Lung (tissue), 12 donors: ENCODE measurements around the gene ALDH5A1. TPM values are rescaled to one million over a fixed set of nuclear protein-coding genes. Genes with fewer than 3 reads are reported as not detected.

Source experiments
- ATAC-seq: fragments of 200-7000 bp; cut with Tn5 transposase; one replicate; pipeline ENCODE4 v1.9.1; 2020; ENCODE audit warnings: moderate number of reproducible peaks; ENCODE audit not compliant: insufficient read depth, low FRiP score
- DNase-seq, 3 donors: peaks; one replicate each; pipeline ENCODE4 v3.0.0-alpha.2; 2013 to 2017
- H3K27ac ChIP-seq, 2 donors: one replicate each; pipeline ENCODE4 v1.5.1; 2013; ENCODE audit warnings: mild to moderate bottlenecking in 2 of 2, moderate library complexity in 2 of 2, control low read depth in 1 of 2, inconsistent platforms in 1 of 2, low read depth in 1 of 2, low read length in 1 of 2
- H3K27me3 ChIP-seq, 3 donors: one replicate each; pipeline ENCODE4 v1.5.1; 2013; ENCODE audit warnings: low read length in 2 of 3; ENCODE audit not compliant: control insufficient read depth in 3 of 3, insufficient read depth in 3 of 3
- H3K36me3 ChIP-seq, 4 donors: one replicate each; pipeline ENCODE4 v1.5.1; 2013; ENCODE audit warnings: low read length in 4 of 4, mild to moderate bottlenecking in 1 of 4, moderate library complexity in 1 of 4; ENCODE audit not compliant: control insufficient read depth in 4 of 4, insufficient read depth in 4 of 4
- H3K4me1 ChIP-seq, 5 donors: one replicate each; pipeline ENCODE4 v1.5.1; 2013; ENCODE audit warnings: low read length in 5 of 5, mild to moderate bottlenecking in 2 of 5, moderate library complexity in 1 of 5; ENCODE audit not compliant: control insufficient read depth in 5 of 5, insufficient read depth in 5 of 5
- H3K4me3 ChIP-seq: one replicate; pipeline ENCODE4 v1.5.1; 2013; ENCODE audit warnings: mild to moderate bottlenecking, control low read depth, moderate library complexity
- H3K9ac ChIP-seq, 2 donors: one replicate each; pipeline ENCODE4 v1.5.1; 2013; ENCODE audit warnings: low read length in 2 of 2, control low read depth in 1 of 2; ENCODE audit not compliant: insufficient read depth in 1 of 2
- H3K9me3 ChIP-seq, 4 donors: one replicate each; pipeline ENCODE4 v1.5.1; 2013; ENCODE audit warnings: low read length in 3 of 4, mild to moderate bottlenecking in 1 of 4, moderate library complexity in 1 of 4; ENCODE audit not compliant: control insufficient read depth in 4 of 4, insufficient read depth in 3 of 4
- CTCF ChIP-seq: IDR thresholded peaks from 2 replicates; pipeline ENCODE4 v1.5.1; 2012; ENCODE audit warnings: mild to moderate bottlenecking; ENCODE audit errors: control extremely low read depth, extremely low read depth
- WGBS, 2 donors: extraction: QIAGEN DNeasy Blood & Tissue Kit; methylation state at CpG; one replicate each; pipeline ENCODE4 v1.1.7; 2013; 5-methylcytosine and 5-hydroxymethylcytosine counted together
- polyA plus RNA-seq, 2 donors: library from polyadenylated mRNA; stranded (reverse); fragments of 200-250 nt; gene quantifications; one replicate each; pipeline ENCODE4 v1.2.1, GENCODE V29; 2013
- total RNA-seq, 2 donors: library from RNA; depleted of rRNA in 1 of 2; stranded (reverse); fragments of >200 nt in 1 of 2; gene quantifications; one replicate each; pipeline ENCODE4 v1.2.1, GENCODE V29; 2014 to 2021
- donor health status: control.
- donor health status: control.
- donor health status: Bipolar disorder and iron deficiency.
- donor health status: healthy.
- donor health status: DM: yes; HTN: yes; CAD: no.

ALDH5A1 gene
- total and polyA plus RNA-seq, 4 donors: 3.1 to 12.8 (median 9.5) TPM

GRCh38 chr6:24583463-24584381, 89.0 kb downstream of the ALDH5A1 start:
- ATAC-seq: peak; percentile 81

GRCh38 chr6:24584382-24584720, 89.6 kb downstream of the ALDH5A1 start:
- DNase-seq (peak in 2 of 3 donors; percentile 17 to 55), ATAC-seq (no peak)
- no peaks in the 10 kb centered on the region for H3K9me3 ChIP-seq
- no peak overlapping the region for H3K9ac ChIP-seq
- H3K27ac ChIP-seq: no peak overlapping the region
- H3K4me3 ChIP-seq: no peak overlapping the region
- H3K27me3 ChIP-seq: no peaks in the 10 kb centered on the region
- no peaks in the 10 kb centered on the region for H3K36me3 ChIP-seq
- peaks cover 0 to 13% (median 0%) of the 10 kb centered on the region in 5 donors for H3K4me1 ChIP-seq
- no peak for TF ChIP-seq CTCF
- 68 to 80% methylated on average over 2 of the region's 2 CpGs for WGBS, 2 donors

More at GRCh38 chr6:24583463-24584381, 89.0 kb downstream of the ALDH5A1 start:
- TF ChIP-seq CTCF: peak; percentile 66
- Histone ChIP-seq H3K27ac (peak overlapping the region in 1 of 2 donors; percentile 39), H3K9ac (no peak overlapping the region), H3K4me1 (peaks cover 0 to 13% (median 0%) of the 10 kb centered on the region in 5 donors), H3K4me3 (no peak overlapping the region), H3K9me3 (no peaks in the 10 kb centered on the region), H3K27me3 (no peaks in the 10 kb centered on the region), H3K36me3 (no peaks in the 10 kb centered on the region)
- peak; percentile 64 to 74 (median 72) for DNase-seq
- 16 to 21% methylated on average over 15 of the region's 15 CpGs for WGBS, 2 donors

Other genes starting within 250 kb of the ALDH5A1 start
- gene DCDC2, start 136.9 kb upstream of the ALDH5A1 start, total RNA-seq: 10 to 100 TPM in 1 of 2 donors, 1 to 10 TPM in 1; 9.8 to 14.2 TPM
- 1 to 10 TPM; 2.3 to 2.6 TPM for gene DCDC2, start 136.9 kb upstream of the ALDH5A1 start, polyA plus RNA-seq
- gene MRS2, start 92.0 kb upstream of the ALDH5A1 start, total RNA-seq: 10 to 100 TPM; 19.9 to 26.4 TPM
- 10 to 100 TPM; 13.6 to 15.7 TPM for gene MRS2, start 92.0 kb upstream of the ALDH5A1 start, polyA plus RNA-seq
- 1 to 10 TPM; 2.2 to 3.8 TPM for gene GPLD1, start 5.4 kb upstream of the ALDH5A1 start, total RNA-seq
- 1 to 10 TPM in 1 of 2 donors, under 1 TPM in 1; 0.45 to 1.1 TPM for gene GPLD1, start 5.4 kb upstream of the ALDH5A1 start, polyA plus RNA-seq
- 1 to 10 TPM; 1.1 to 2.9 TPM for gene KIAA0319, start 151.2 kb downstream of the ALDH5A1 start, total RNA-seq
- gene KIAA0319, start 151.2 kb downstream of the ALDH5A1 start, polyA plus RNA-seq: under 1 TPM; 0.38 to 0.59 TPM
- gene TDP2, start 171.9 kb downstream of the ALDH5A1 start, total RNA-seq: 10 to 100 TPM; 36.8 to 56.8 TPM
- 10 to 100 TPM; 40.7 to 42.9 TPM for gene TDP2, start 171.9 kb downstream of the ALDH5A1 start, polyA plus RNA-seq
- gene ACOT13, start 172.1 kb downstream of the ALDH5A1 start, total RNA-seq: 10 to 100 TPM in 1 of 2 donors, 1 to 10 TPM in 1; 4.7 to 14.1 TPM
- gene ACOT13, start 172.1 kb downstream of the ALDH5A1 start, polyA plus RNA-seq: 10 to 100 TPM; 14.6 to 59.3 TPM
- 100 to 1,000 TPM in 1 of 2 donors, 10 to 100 TPM in 1; 71.8 to 123 TPM for gene C6orf62, start 224.2 kb downstream of the ALDH5A1 start, total RNA-seq
- 10 to 100 TPM; 79.3 to 80.9 TPM for gene C6orf62, start 224.2 kb downstream of the ALDH5A1 start, polyA plus RNA-seq